ENCODE measurements around the gene CCDC86.

Gene CCDC86

GRCh38 chr11:60876168-60876485 lies 34.2 kb downstream of the CCDC86 start:
- H3K27me3 ChIP-seq (ENCODE audit: control insufficient read depth in 2 of 2, insufficient read depth in 2 of 2, low read length in 2 of 2) = no peaks in the 10 kb centered on the region
- no peak overlapping the region for H3K27ac ChIP-seq (ENCODE audit: low read depth in 2 of 2, low read length in 2 of 2)
- H3K9ac ChIP-seq (ENCODE audit: low read depth in 1 of 2, low read length in 2 of 2) = no peak overlapping the region
- no peak overlapping the region for H3K4me3 ChIP-seq (ENCODE audit: low read length in 2 of 2)
- peaks cover 3 to 6% of the 10 kb centered on the region in 2 donors for H3K36me3 ChIP-seq (ENCODE audit: control insufficient read depth in 2 of 2, insufficient read depth in 2 of 2, low read length in 2 of 2)
- H3K4me1 ChIP-seq (ENCODE audit: control insufficient read depth in 2 of 2, insufficient read depth in 2 of 2, low read length in 2 of 2) = peaks cover 4 to 15% of the 10 kb centered on the region in 2 donors
- H3K9me3 ChIP-seq (ENCODE audit: control insufficient read depth in 2 of 2, low read length in 2 of 2) = no peaks in the 10 kb centered on the region

DNA sequence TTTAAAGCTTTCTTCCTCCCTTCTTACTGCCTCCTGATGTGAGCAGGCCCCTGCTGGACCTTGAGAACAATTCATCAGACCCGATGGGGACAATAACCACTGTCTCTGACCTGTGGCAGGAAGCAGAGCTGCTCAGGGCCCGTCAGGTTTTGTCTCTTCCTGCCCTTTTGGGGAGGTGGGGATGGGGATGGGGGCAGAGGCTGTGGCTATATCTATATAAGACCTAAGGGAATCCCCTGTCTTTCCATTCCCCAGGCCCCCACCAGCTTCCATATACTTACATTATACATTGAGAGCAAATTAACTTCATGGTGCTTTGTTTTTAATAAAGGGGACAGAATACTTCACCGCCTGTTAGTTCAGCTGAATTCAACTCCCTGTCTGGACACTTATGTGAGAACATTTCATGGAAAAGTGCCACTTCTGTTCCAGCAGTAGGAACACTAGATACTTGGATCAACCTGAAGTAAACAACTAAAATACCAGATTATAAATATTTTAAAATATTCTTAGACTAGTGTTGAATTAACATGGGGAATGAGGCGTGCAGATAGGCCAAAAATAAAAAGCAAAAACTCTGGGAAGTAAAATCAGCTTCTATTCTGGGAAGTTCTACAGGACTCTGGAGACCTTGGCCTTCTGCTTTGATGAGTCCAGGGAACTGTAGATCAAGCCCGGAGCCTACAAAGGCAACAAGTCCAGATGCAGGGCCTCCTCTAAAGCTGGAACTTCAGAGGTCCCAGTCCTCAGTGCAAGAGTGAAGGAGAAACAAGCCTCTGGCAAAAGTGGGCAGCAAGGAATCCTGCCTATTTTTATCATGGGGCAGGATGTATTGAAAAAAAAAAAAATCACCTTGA lies 36.6 kb downstream of the CCDC86 start:
- Histone ChIP-seq H3K4me1 (ENCODE audit: control insufficient read depth in 2 of 2, insufficient read depth in 2 of 2, low read length in 2 of 2) (peaks cover 0 to 4% of the 10 kb centered on the region in 2 donors), H3K9me3 (ENCODE audit: control insufficient read depth in 2 of 2, low read length in 2 of 2) (no peaks in the 10 kb centered on the region), H3K36me3 (ENCODE audit: control insufficient read depth in 2 of 2, insufficient read depth in 2 of 2, low read length in 2 of 2) (peaks cover 4 to 6% of the 10 kb centered on the region in 2 donors), H3K27me3 (ENCODE audit: control insufficient read depth in 2 of 2, insufficient read depth in 2 of 2, low read length in 2 of 2) (no peaks in the 10 kb centered on the region), H3K27ac (ENCODE audit: low read depth in 2 of 2, low read length in 2 of 2) (peak overlapping the region in 1 of 2 donors; percentile 31), H3K4me3 (ENCODE audit: low read length in 2 of 2) (no peak overlapping the region), H3K9ac (ENCODE audit: low read depth in 1 of 2, low read length in 2 of 2) (no peak overlapping the region)

DNA sequence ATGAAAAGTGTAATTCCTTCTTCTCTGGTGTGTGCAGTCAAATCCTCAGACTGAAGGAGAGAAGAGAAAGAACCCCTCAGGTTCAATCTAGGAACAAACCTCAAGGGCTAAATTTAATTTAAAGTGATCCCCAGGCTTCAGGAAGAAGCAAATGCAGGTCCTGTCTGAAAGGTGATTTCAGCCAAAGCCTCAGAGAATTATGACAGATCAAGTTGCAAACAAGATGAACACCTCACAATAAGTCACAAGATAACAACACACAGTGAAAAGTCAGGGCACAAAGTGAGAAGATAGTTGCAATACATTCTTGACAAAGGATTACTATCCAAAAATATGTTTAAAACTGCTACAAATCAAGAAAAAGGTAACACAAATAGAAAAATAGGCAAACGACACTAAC lies 37.2 kb downstream of the CCDC86 start:
- Histone ChIP-seq H3K27ac (ENCODE audit: low read depth in 2 of 2, low read length in 2 of 2) (peak overlapping the region in 1 of 2 donors; percentile 23), H3K9me3 (ENCODE audit: control insufficient read depth in 2 of 2, low read length in 2 of 2) (no peaks in the 10 kb centered on the region), H3K4me3 (ENCODE audit: low read length in 2 of 2) (no peak overlapping the region), H3K4me1 (ENCODE audit: control insufficient read depth in 2 of 2, insufficient read depth in 2 of 2, low read length in 2 of 2) (peaks cover 0 to 4% of the 10 kb centered on the region in 2 donors), H3K9ac (ENCODE audit: low read depth in 1 of 2, low read length in 2 of 2) (no peak overlapping the region), H3K36me3 (ENCODE audit: control insufficient read depth in 2 of 2, insufficient read depth in 2 of 2, low read length in 2 of 2) (peaks cover 4 to 6% of the 10 kb centered on the region in 2 donors), H3K27me3 (ENCODE audit: control insufficient read depth in 2 of 2, insufficient read depth in 2 of 2, low read length in 2 of 2) (no peaks in the 10 kb centered on the region)

DNA sequence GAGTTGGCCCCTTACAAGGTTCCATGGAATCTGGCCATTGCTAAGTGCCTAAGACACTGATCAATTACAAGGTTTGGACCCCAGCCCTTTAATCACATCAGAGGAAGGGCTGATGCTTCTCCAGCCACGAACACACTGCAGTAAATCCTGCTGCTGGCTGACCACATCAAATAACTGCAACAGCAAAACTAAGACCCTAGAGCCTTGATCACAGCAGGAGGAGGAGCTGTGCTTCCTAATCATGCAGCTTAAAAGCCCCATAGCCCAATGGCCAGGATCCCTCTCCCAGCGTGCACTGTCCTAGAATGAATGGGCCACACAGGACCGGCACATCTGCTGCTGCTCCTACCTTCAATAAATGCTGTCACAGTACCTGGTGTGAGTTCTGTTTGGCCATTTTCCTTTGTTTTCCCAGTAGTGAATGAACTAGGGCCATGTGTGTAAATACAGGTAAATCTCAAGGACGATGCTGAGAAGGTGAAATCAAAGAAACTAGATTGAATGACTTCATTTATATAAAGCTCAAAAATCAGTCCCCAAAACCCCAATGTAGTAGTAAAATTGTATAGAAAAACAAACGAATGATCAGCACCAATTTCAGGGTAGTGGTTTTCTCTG lies 38.2 kb downstream of the CCDC86 start:
- peaks cover 0 to 4% of the 10 kb centered on the region in 2 donors for H3K4me1 ChIP-seq (ENCODE audit: control insufficient read depth in 2 of 2, insufficient read depth in 2 of 2, low read length in 2 of 2)
- no peak overlapping the region for H3K9ac ChIP-seq (ENCODE audit: low read depth in 1 of 2, low read length in 2 of 2)
- no peak overlapping the region for H3K27ac ChIP-seq (ENCODE audit: low read depth in 2 of 2, low read length in 2 of 2)
- H3K9me3 ChIP-seq (ENCODE audit: control insufficient read depth in 2 of 2, low read length in 2 of 2) = no peaks in the 10 kb centered on the region
- no peak overlapping the region for H3K4me3 ChIP-seq (ENCODE audit: low read length in 2 of 2)
- peaks cover 4 to 6% of the 10 kb centered on the region in 2 donors for H3K36me3 ChIP-seq (ENCODE audit: control insufficient read depth in 2 of 2, insufficient read depth in 2 of 2, low read length in 2 of 2)
- H3K27me3 ChIP-seq (ENCODE audit: control insufficient read depth in 2 of 2, insufficient read depth in 2 of 2, low read length in 2 of 2) = no peaks in the 10 kb centered on the region

DNA sequence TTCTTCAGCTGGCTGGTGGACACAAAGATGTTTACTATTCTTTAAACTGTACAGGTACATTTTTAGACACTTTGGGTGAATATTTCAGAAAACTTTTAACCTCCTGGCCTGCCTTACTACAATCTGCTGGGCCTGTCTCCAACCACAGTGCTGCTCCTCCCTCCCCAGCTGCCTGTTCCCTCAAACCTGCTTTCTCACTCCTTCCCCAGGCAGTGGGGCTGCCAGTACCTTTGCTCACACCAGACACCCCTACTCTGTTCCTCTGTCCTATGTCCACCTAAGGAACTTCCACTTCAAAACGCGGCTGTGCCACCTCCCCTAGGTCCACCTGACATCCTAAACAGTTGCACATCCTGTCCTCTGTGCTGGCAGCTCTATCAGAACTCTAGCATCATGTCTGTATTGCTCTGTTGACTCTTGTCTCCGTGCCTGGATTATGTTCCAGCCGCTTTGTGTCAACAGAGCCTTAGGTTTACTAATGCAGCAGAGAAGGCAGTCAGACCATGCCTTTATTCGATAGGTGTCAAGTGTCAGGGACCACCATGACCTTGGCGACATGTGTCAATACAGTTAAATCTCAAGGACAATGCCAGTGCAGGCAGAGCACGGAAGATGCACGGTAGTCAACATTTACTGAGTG lies 38.9 kb downstream of the CCDC86 start:
- H3K9ac ChIP-seq (ENCODE audit: low read depth in 1 of 2, low read length in 2 of 2) = no peak overlapping the region
- peaks cover 4 to 6% of the 10 kb centered on the region in 2 donors for H3K36me3 ChIP-seq (ENCODE audit: control insufficient read depth in 2 of 2, insufficient read depth in 2 of 2, low read length in 2 of 2)
- H3K27ac ChIP-seq (ENCODE audit: low read depth in 2 of 2, low read length in 2 of 2) = peak overlapping the region in 1 of 2 donors; percentile 17
- no peaks in the 10 kb centered on the region for H3K27me3 ChIP-seq (ENCODE audit: control insufficient read depth in 2 of 2, insufficient read depth in 2 of 2, low read length in 2 of 2)
- no peak overlapping the region for H3K4me3 ChIP-seq (ENCODE audit: low read length in 2 of 2)
- no peaks in the 10 kb centered on the region for H3K9me3 ChIP-seq (ENCODE audit: control insufficient read depth in 2 of 2, low read length in 2 of 2)
- H3K4me1 ChIP-seq (ENCODE audit: control insufficient read depth in 2 of 2, insufficient read depth in 2 of 2, low read length in 2 of 2) = no peaks in the 10 kb centered on the region

GRCh38 chr11:60887556-60887955 lies 45.6 kb downstream of the CCDC86 start:
- no peak overlapping the region for H3K9ac ChIP-seq (ENCODE audit: low read depth in 1 of 2, low read length in 2 of 2)
- H3K36me3 ChIP-seq (ENCODE audit: control insufficient read depth in 2 of 2, insufficient read depth in 2 of 2, low read length in 2 of 2) = peaks cover 3 to 12% of the 10 kb centered on the region in 2 donors
- no peak overlapping the region for H3K4me3 ChIP-seq (ENCODE audit: low read length in 2 of 2)
- H3K4me1 ChIP-seq (ENCODE audit: control insufficient read depth in 2 of 2, insufficient read depth in 2 of 2, low read length in 2 of 2) = peaks cover 6 to 24% of the 10 kb centered on the region in 2 donors
- no peaks in the 10 kb centered on the region for H3K27me3 ChIP-seq (ENCODE audit: control insufficient read depth in 2 of 2, insufficient read depth in 2 of 2, low read length in 2 of 2)
- H3K9me3 ChIP-seq (ENCODE audit: control insufficient read depth in 2 of 2, low read length in 2 of 2) = no peaks in the 10 kb centered on the region
- no peak overlapping the region for H3K27ac ChIP-seq (ENCODE audit: low read depth in 2 of 2, low read length in 2 of 2)

DNA sequence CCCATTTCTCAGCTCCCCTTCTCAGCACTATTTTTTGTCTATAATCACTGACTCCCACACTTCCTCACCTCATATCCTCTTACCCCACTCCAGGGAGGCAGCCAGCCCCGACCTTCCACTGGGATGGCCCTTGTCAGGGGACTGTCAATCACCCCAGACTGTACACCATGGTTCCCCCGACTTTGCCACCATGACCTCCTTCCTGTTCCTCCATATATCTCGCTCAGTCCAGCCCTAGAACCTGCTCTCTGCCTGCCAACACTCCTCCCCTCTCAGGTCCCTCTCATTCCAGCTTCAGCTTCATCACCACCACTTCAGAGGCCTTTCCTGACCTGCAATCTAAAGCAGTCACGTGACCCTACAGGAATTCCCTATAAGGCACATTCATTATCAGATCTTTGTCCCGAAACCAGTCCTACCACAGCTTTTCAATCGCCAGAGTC lies 48.0 kb downstream of the CCDC86 start:
- Histone ChIP-seq H3K4me3 (ENCODE audit: low read length in 2 of 2) (no peak overlapping the region), H3K36me3 (ENCODE audit: control insufficient read depth in 2 of 2, insufficient read depth in 2 of 2, low read length in 2 of 2) (peaks cover 15 to 18% of the 10 kb centered on the region in 2 donors), H3K27me3 (ENCODE audit: control insufficient read depth in 2 of 2, insufficient read depth in 2 of 2, low read length in 2 of 2) (no peaks in the 10 kb centered on the region), H3K9me3 (ENCODE audit: control insufficient read depth in 2 of 2, low read length in 2 of 2) (no peaks in the 10 kb centered on the region), H3K27ac (ENCODE audit: low read depth in 2 of 2, low read length in 2 of 2) (no peak overlapping the region), H3K9ac (ENCODE audit: low read depth in 1 of 2, low read length in 2 of 2) (no peak overlapping the region), H3K4me1 (ENCODE audit: control insufficient read depth in 2 of 2, insufficient read depth in 2 of 2, low read length in 2 of 2) (peaks cover 6 to 30% of the 10 kb centered on the region in 2 donors)

GRCh38 chr11:60890696-60891095 lies 48.8 kb downstream of the CCDC86 start:
- H3K36me3 ChIP-seq (ENCODE audit: control insufficient read depth in 2 of 2, insufficient read depth in 2 of 2, low read length in 2 of 2) = peaks cover 18 to 25% of the 10 kb centered on the region in 2 donors

GRCh38 chr11:60891103-60891741 lies 49.3 kb downstream of the CCDC86 start:
- H3K27ac ChIP-seq (ENCODE audit: low read depth in 2 of 2, low read length in 2 of 2) = no peak overlapping the region
- peaks cover 6 to 42% of the 10 kb centered on the region in 2 donors for H3K4me1 ChIP-seq (ENCODE audit: control insufficient read depth in 2 of 2, insufficient read depth in 2 of 2, low read length in 2 of 2)
- peaks cover 21 to 28% of the 10 kb centered on the region in 2 donors for H3K36me3 ChIP-seq (ENCODE audit: control insufficient read depth in 2 of 2, insufficient read depth in 2 of 2, low read length in 2 of 2)
- no peak overlapping the region for H3K4me3 ChIP-seq (ENCODE audit: low read length in 2 of 2)
- no peak overlapping the region for H3K9ac ChIP-seq (ENCODE audit: low read depth in 1 of 2, low read length in 2 of 2)
- H3K27me3 ChIP-seq (ENCODE audit: control insufficient read depth in 2 of 2, insufficient read depth in 2 of 2, low read length in 2 of 2) = no peaks in the 10 kb centered on the region
- no peaks in the 10 kb centered on the region for H3K9me3 ChIP-seq (ENCODE audit: control insufficient read depth in 2 of 2, low read length in 2 of 2)

More at GRCh38 chr11:60890696-60891095, 48.8 kb downstream of the CCDC86 start:
- Histone ChIP-seq H3K27me3 (ENCODE audit: control insufficient read depth in 2 of 2, insufficient read depth in 2 of 2, low read length in 2 of 2) (no peaks in the 10 kb centered on the region), H3K9me3 (ENCODE audit: control insufficient read depth in 2 of 2, low read length in 2 of 2) (no peaks in the 10 kb centered on the region), H3K4me3 (ENCODE audit: low read length in 2 of 2) (no peak overlapping the region), H3K9ac (ENCODE audit: low read depth in 1 of 2, low read length in 2 of 2) (no peak overlapping the region), H3K4me1 (ENCODE audit: control insufficient read depth in 2 of 2, insufficient read depth in 2 of 2, low read length in 2 of 2) (peaks cover 6 to 38% of the 10 kb centered on the region in 2 donors), H3K27ac (ENCODE audit: low read depth in 2 of 2, low read length in 2 of 2) (no peak overlapping the region)
